ENCODE measurements around the gene DNAJC5G.

DNA sequence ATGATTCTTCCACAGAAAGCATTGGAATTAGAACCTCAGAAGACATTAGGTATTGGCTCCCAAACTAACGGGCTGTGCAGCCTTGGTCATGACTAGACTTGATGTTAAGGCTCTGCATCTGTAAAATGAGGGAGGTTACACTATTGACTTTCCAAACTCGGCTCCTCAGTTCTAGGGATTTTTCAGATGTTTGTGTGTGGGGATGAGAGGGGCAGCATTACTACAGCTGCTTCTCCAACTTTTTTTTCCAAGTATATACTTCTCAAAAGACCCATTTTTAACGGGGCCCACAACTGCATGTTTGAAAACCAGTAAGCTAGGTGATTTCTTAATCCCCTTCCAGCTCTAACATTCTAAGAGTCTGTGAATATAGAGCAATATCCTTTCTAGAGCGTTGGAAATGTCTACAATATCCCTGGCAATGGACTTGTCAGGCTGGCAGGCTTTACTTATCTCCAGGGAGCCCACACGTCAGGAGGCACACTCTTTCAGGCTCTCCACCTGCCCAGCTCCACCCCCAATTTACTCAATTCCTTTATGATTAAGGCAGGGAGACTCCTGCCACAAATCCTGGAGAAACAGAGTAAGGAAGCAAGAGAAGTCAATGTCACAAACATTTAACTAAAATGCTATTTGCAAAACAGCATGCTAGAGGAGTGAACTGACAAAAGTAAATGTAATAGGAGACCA lies 48.5 kb downstream of the DNAJC5G start:
- no peak for TF ChIP-seq PHB2 (IDR thresholded peaks at IDR 0.05; ENCODE audit: low read depth)
- no peak for TF ChIP-seq CEBPB (tag; IDR thresholded peaks at IDR 0.05)

All from K562 (cell line).